Measurements from ENCODE around the gene CACNG4.

DNA sequence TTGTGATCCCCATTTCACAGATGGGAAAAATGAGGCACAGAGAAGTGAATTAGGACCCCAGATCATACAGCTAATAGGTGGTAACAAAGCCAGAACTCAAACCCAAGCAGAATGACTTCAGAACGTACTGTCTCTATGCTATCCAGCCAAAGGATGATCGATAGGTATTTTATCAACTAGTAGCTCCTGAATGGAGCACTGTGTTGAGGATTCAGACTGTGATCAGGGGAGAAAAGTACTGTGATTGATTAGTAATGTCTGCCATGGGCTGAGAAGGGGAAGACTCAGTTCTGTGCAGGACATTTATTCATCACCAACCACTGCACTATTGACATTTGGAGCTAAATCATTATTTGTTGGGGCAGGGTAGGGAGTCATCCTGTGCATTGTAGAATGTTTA lies 38.7 kb downstream of the CACNG4 start:
- TF ChIP-seq, protein P1, sequence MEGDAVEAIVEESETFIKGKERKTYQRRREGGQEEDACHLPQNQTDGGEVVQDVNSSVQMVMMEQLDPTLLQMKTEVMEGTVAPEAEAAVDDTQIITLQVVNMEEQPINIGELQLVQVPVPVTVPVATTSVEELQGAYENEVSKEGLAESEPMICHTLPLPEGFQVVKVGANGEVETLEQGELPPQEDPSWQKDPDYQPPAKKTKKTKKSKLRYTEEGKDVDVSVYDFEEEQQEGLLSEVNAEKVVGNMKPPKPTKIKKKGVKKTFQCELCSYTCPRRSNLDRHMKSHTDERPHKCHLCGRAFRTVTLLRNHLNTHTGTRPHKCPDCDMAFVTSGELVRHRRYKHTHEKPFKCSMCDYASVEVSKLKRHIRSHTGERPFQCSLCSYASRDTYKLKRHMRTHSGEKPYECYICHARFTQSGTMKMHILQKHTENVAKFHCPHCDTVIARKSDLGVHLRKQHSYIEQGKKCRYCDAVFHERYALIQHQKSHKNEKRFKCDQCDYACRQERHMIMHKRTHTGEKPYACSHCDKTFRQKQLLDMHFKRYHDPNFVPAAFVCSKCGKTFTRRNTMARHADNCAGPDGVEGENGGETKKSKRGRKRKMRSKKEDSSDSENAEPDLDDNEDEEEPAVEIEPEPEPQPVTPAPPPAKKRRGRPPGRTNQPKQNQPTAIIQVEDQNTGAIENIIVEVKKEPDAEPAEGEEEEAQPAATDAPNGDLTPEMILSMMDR (conservative IDR thresholded peaks at IDR 0.05; ENCODE audit: low read length), result no peak
- no peak for TF ChIP-seq EZH2phosphoT487 (IDR thresholded peaks at IDR 0.05; ENCODE audit: borderline replicate concordance)
